ENCODE data around the gene ADCY9.
"Not testable (repeated sequence)": the region's sequence is repeated elsewhere in the genome, so short reads cannot be mapped to it uniquely, and the experiment has no call there.

ADCY9 gene

DNA sequence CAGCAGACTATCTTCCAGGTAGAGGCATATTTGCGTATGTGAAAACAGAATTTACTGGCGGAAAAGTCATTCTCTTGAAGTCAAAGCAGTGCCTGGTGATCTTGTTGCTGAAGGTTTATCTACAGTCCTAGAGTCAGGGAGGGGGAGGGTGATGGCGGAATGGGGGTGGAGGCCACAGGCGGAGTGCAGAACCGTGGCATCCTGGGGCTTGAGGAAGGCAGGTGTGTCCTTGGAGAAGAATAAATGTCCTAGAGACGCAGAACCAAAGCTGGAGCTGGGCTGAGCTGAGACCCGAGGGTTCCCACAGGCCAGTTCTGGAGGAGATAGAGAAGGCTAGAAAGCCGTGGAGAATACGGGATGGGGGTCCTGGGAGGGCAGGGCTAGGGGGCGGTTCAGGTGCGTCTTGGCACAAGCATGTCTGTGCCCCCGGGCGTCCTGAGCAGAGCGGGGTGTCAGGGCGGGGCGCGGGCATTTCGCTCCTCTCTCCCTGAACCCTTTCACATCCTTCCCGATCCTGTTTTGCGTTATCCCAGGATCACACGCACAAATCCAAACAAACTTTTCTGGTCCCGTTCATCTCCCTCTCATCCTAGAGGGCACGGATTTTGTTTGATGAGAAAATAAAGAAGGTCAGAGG, 158.8 kb downstream of the ADCY9 start:
- TF ChIP-seq, protein P1, sequence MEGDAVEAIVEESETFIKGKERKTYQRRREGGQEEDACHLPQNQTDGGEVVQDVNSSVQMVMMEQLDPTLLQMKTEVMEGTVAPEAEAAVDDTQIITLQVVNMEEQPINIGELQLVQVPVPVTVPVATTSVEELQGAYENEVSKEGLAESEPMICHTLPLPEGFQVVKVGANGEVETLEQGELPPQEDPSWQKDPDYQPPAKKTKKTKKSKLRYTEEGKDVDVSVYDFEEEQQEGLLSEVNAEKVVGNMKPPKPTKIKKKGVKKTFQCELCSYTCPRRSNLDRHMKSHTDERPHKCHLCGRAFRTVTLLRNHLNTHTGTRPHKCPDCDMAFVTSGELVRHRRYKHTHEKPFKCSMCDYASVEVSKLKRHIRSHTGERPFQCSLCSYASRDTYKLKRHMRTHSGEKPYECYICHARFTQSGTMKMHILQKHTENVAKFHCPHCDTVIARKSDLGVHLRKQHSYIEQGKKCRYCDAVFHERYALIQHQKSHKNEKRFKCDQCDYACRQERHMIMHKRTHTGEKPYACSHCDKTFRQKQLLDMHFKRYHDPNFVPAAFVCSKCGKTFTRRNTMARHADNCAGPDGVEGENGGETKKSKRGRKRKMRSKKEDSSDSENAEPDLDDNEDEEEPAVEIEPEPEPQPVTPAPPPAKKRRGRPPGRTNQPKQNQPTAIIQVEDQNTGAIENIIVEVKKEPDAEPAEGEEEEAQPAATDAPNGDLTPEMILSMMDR (IDR thresholded peaks at IDR 0.05; ENCODE audit: low read depth, low read length): no peak
- no peak overlapping the region for H3K4me3 ChIP-seq (ENCODE audit: low read depth, low read length)

GRCh38 chr16:3954411-3954921, 161.8 kb downstream of the ADCY9 start:
- no peak overlapping the region for H3K4me3 ChIP-seq (ENCODE audit: low read depth, low read length)
- TF ChIP-seq, protein P1 (IDR thresholded peaks at IDR 0.05; ENCODE audit: low read depth, low read length): no peak

GRCh38 chr16:3953728-3954410, 162.4 kb downstream of the ADCY9 start:
- TF ChIP-seq, protein P1 (IDR thresholded peaks at IDR 0.05; ENCODE audit: low read depth, low read length): no peak
- H3K4me3 ChIP-seq (ENCODE audit: low read depth, low read length): no peak overlapping the region

- no peak overlapping the region for H3K4me3 ChIP-seq (ENCODE audit: low read depth, low read length)
- TF ChIP-seq, protein P1 (IDR thresholded peaks at IDR 0.05; ENCODE audit: low read depth, low read length): no peak
Measured at GRCh38 chr16:3952737-3953131, 163.5 kb downstream of the ADCY9 start.

DNA sequence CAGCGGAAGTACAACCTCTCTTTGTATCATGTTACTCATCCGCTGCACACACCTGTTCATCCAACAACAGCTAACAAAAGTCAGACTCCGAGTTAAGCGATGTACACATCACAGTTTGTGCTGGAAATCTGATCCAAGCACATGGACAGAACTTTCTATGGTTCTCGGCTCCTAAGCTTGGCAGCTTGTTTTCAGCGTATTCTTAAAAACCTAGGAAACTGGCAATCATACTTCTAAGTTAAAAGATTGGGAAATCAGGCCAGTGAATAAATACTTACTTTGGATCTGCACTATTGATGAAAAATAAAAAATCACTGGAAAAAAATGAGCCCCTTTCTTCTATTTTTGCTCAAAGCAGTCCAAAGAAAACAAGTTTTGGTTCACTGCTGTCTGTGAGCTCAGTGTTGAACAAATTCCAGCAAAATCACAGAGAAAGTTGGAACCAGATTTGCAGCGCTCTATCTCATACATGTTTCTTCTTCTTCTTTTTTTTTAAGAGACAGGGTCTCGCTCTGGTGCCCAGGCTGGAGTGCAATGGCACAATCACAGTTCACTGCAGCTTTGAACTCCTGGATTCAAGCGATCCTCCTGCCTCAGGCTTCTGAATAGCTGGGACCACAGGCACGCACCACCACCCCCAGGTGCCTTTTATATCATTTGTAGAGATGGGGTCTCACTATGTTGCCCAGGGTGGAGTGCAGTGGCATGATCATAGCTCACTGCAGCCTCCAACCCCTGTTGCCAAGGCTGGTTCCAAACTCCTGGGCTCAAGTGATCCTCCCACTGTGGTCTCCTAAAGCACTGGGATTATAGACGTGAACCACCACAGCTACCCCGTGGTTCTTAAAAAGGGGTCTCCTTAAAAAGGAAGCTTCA, 164.1 kb downstream of the ADCY9 start:
- H3K4me3 ChIP-seq (ENCODE audit: low read depth, low read length): no peak overlapping the region
- TF ChIP-seq, protein P1 (IDR thresholded peaks at IDR 0.05; ENCODE audit: low read depth, low read length): no peak

DNA sequence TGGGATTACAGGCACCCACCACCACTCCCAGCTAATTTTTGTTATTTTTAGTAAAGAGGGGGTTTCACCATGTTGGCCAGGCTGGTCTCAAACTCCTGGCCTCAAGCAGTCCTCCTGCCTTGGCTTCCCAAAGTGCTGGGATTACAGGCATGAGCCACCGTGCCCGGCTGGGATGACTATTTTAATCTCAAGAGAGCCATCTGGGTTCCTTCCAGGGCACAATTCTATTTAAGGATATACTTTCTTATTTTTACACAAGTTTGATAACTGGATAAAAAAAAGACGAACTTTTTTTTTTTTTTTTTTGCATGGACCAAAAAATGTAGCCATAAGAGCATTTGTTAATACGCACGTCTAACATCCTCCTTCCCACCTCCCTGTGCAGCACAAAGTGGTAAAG, 164.9 kb downstream of the ADCY9 start:
- not testable (repeated sequence) for H3K4me3 ChIP-seq (ENCODE audit: low read depth, low read length)

- TF ChIP-seq, protein P1 (IDR thresholded peaks at IDR 0.05; ENCODE audit: low read depth, low read length): no peak
- H3K4me3 ChIP-seq (ENCODE audit: low read depth, low read length): peak overlapping the region; percentile 32
Measured at GRCh38 chr16:3950343-3951193, 165.7 kb downstream of the ADCY9 start.
